ENCODE measurements around the gene TIMP4. TPM values are rescaled to one million over a fixed set of nuclear protein-coding genes. Genes with fewer than 3 reads are reported as not detected.

Gene TIMP4
- total and polyA plus RNA-seq, 2 of the 4 experiments (the other 2 are of a cell fraction), result 0.39 to 0.54 TPM

DNA sequence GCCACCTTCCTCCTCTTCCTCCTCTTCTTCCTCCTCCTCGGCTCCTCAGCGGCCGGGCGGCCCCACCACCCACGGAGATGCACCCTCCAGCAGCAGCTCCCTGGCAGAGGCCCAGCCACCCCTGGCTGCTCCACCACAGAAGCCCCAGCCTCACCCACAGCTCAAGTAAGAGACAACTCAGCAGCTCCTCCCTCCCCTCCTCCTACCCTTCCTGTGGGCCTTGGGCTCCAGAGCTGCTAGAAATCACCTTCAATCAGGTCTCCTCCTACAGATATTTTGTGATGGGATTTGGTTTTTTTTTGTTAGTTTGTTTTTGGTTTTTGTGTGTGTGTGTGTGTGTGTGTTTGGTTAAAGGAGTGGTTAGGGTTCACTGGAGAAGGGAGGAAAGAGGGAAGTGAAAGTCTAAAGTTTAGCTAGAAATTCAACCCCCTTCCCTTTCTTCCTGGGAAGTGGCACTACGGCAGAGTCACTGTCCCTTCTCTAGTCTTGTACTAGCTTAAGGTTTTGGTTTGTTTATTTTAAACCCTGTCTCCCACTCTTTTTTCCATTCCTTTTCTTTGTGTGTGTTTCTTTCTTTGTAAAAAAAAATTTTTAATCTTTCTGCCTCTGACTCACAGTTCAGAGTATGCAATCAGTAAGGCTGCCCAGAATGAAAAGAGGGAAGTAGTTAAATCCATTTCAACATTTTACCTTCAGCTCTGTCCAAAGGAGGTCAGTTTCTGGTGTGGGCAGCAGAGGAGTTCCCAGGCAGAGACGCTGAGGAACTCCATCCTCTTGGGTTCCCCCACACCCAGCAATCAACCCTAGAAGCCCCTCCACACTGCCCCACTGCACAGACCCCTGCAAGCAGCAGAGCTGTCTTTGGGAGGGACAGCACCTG is 29.0 kb upstream of the TIMP4 start:
- Histone ChIP-seq H3K27ac (ENCODE audit: insufficient read depth, low read length) (peak overlapping the region; percentile 96), H2BK120ac (ENCODE audit: low read depth, low read length) (peak overlapping the region; percentile 98), H3K9ac (ENCODE audit: low read depth, low read length) (peak overlapping the region; percentile 77), H3K18ac (ENCODE audit: low read depth, low read length) (peak overlapping the region; percentile 89), H3K14ac (replicated peaks; ENCODE audit: low read depth, low read length) (peak overlapping the region; percentile 86), H4K5ac (ENCODE audit: low read depth, low read length) (peak overlapping the region; percentile 76), H2BK15ac (ENCODE audit: low read depth, low read length) (peak overlapping the region; percentile 99), H3K4me3 (ENCODE audit: insufficient read depth, low read depth, low read length) (no peak overlapping the region), H3K4ac (ENCODE audit: low read depth, low read length) (peak overlapping the region; percentile 95), H3K56ac (ENCODE audit: extremely low read depth, insufficient read depth, low read length) (peak overlapping the region; percentile 84), H2AK9ac (replicated peaks; ENCODE audit: low read depth, low read length, poor library complexity) (peak overlapping the region; percentile 91), H4K20me1 (ENCODE audit: insufficient read depth, low read length) (no peaks in the 10 kb centered on the region), H2AK5ac (ENCODE audit: low read depth, low read length) (peak overlapping the region; percentile 99), H3K27me3 (ENCODE audit: control insufficient read depth, insufficient read depth, low read length) (no peaks in the 10 kb centered on the region), H3K9me3 (ENCODE audit: control insufficient read depth, insufficient read depth, low read length) (no peaks in the 10 kb centered on the region), H4K8ac (ENCODE audit: low read depth in 2 of 2, low read length in 2 of 2) (peak overlapping the region; percentile 88 to 91), H3K23ac (ENCODE audit: low read depth, low read length) (peak overlapping the region; percentile 70), H4K91ac (ENCODE audit: insufficient read depth, low read depth, low read length) (peak overlapping the region; percentile 97), H3K9me1 (ENCODE audit: insufficient read depth, low read length) (peaks cover 11% of the 10 kb centered on the region), H2BK20ac (ENCODE audit: low read depth, low read length) (peak overlapping the region; percentile 95), H3K36me3 (ENCODE audit: control insufficient read depth, insufficient read depth, low read length) (no peaks in the 10 kb centered on the region), H3K79me1 (ENCODE audit: low read depth in 1 of 2, low read length in 2 of 2) (no peaks in the 10 kb centered on the region), H3K4me1 (ENCODE audit: control insufficient read depth, insufficient read depth, low read length) (peaks cover 20% of the 10 kb centered on the region), H3K4me2 (ENCODE audit: low read depth, low read length) (peak overlapping the region; percentile 61), H2AFZ (replicated peaks; ENCODE audit: low read length, poor library complexity) (peak overlapping the region; percentile 71), H2BK5ac (ENCODE audit: low read depth, low read length, poor library complexity, severe bottlenecking) (peak overlapping the region; percentile 83)
- TF ChIP-seq CEBPB (IDR thresholded peaks at IDR 0.05; ENCODE audit: low read depth, low read length) (peak; percentile 54), FOS (IDR thresholded peaks at IDR 0.05; ENCODE audit: low read depth, low read length) (peak; percentile 69), MXI1 (IDR thresholded peaks at IDR 0.05; ENCODE audit: borderline replicate concordance, low read depth, low read length) (no peak)
- DNase-seq, result peak; percentile 71
- intact Hi-C loops (cut with micrococcal nuclease) (no loop called here), dilution Hi-C loops (cut with HindIII; ENCODE audit: low sequenced_read_pairs, unreplicated experiment) (no loop called here), in situ Hi-C loops (cut with MboI; ENCODE audit: low sequenced_read_pairs) (no loop called here)
- WGBS, 2 experiments (ENCODE audit: extremely low coverage in 2 of 2, insufficient read length in 1 of 2), result 13% methylated on average over 3 of the region's 7 CpGs; no CpG with 5 or more reads in 1 of the 2 experiments
- no TSS peak for BruUV-seq (replicated peaks)
- peak; percentile 81 for ATAC-seq (ENCODE audit: low read depth)
- ChIA-PET CTCF (interaction anchor here (0.6 to 1.2 kb wide), 5 partner anchors 10 to 284 kb away, joined by 3 to 7 read pairs (median 3); no protein-coding TSS in a partner anchor), POLR2A (ENCODE audit: unreplicated experiment) (interaction anchor here (0.6 kb wide), 2 partner anchors 48 to 319 kb away, joined by 3 to 6 read pairs; no protein-coding TSS in a partner anchor)
